Limb (tissue), 2 donors: ENCODE results near the gene METTL27.
"Not testable (repeated sequence)": the region's sequence is repeated elsewhere in the genome, so short reads cannot be mapped to it uniquely, and the experiment has no call there.

ENCODE experiments used
- DNase-seq, 2 donors: peaks; one replicate each; pipeline ENCODE4 v3.0.0-alpha.2; 2016; ENCODE audit errors: extremely low spot score in 2 of 2

The METTL27 gene

DNA sequence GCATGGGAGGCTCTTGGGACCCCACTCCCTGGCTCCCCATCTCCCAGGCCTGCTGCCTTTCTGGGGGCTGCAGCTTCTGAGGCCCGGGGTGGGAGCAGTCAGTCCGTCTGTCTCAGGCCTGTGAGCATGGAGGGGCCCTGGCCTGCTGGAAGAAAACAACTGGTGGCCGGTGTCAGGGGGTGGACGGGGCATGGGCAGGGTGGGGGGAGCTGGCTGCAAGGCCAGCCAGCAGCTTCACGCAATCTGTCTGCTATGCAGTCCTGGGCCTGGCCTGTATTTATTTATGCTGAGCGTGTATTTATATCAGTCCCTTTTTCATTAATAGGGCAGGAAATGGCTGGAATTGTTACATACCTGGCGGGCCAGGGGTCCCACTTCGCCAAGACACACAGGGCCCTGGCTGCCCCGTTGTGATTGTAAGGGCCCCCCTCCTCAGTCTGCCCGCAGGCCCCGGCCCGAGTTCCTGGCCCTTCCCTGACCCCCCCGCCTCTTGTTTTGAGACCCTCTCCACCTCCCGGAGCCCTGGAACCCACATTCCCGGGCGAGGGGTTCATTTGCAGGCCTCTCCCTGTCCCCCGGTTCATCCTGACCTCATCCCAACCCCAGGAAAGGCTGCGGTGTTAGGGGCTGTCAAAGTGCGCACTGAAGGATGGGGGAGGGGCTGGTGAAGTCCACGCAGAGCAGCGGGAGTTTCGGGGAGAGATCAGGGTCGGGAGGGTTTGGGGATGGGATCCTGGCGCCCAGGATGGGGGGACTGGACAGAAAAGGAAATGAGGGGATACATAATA, 26.9 kb upstream of the METTL27 start:
- no peak for DNase-seq

DNA sequence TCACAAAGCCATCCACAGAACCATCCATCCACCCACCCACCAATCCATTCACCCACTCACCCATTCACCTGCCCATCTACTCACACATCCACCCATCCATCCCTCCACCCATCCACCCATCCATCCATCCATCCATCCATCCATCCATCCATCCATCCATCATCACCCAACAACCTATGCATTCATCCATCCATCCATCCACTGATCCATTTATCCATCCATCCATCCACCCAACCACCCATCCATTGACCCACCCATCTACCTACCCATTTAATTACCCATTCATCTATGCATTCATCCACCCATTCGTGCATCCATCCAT, 24.1 kb upstream of the METTL27 start:
- no peak for DNase-seq

DNA sequence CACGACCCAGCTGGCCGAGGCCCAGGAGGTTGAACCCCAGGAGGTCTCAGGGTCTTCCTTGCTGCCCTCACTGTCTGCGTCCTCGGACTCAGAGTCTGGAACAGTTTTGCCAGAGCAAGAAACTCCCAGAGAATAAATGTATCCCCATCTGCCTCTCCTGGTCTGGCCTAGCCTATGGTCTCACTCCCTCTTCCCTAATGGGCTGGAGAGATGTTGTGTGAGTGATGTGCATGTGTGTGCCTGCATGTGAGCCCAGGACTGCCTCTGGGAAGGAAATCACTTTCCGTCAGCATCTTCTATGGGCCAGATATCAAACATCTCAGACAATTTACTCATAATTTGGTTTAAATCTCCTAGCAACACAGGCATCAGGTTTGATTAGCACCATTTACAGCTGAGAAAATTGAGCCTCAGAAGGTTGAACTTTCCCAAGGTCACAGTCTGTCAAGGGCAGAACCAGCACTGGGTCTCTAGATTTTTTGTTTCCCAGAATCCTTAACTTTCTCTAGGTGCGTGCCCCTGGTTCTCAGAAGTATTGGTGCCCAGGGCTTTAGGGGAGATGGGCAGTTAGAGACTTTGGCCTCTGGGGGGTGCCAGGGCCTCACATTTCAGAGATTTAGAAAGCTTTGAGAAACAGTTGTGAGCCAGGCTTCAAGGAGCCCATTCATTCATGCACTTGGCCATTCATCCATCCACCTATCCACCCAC, 23.6 kb upstream of the METTL27 start:
- DNase-seq: no peak

- no peak for DNase-seq
Measured at GRCh38 chr7:73864981-73865711, 22.8 kb upstream of the METTL27 start.

GRCh38 chr7:73861305-73861704, 19.0 kb upstream of the METTL27 start:
- DNase-seq: no peak

GRCh38 chr7:73860859-73861258, 18.5 kb upstream of the METTL27 start, which contains the start of gene TMEM270:
Gene TMEM270, plus strand, starts transcription at chr7:73861159. Its CDS starts 36 bp downstream, at chr7:73861195.
- no peak for DNase-seq

DNA sequence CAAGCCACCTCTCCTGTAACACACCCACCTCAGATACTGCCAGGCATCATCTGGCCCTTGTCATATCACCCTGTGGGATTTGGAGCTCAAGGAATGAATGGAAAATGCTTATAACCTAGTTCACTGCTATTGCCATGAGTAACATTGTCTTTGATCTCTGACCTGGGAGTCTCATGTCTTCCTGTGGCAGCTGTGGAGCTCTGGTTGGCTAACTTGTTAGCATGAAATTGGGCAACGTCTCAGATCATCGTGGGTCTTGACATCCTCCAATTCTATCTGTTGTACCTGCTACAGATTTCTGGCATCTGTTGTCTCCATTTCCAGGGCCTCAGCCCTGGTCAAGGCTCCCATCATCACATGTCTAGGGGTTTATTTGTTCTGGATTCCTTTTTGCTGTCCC, 16.5 kb upstream of the METTL27 start:
- no peak for DNase-seq

GRCh38 chr7:73856941-73857340, 14.6 kb upstream of the METTL27 start:
- DNase-seq: no peak

DNA sequence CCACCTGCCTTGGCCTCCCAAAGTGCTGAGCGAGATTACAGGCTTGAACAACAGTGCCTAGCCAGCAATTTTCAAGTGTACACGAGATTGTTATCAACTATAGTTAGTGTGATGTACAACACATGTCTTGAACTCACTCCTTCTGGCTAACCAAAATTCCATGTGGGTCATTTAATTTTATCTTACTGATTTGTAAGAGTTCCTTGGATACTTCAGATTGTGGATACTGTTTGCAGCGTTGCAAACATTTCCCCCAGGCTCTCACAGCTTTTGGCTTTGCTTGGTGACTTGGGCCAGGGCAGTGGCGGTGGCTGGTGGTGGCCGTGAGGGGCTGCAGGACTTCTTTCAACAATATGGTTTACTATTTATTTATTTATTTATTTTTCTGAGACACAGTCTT, 10.2 kb upstream of the METTL27 start:
- no peak for DNase-seq

- DNase-seq: peak in 1 of 2 donors; percentile 42
Measured at GRCh38 chr7:73851410-73852338, 9.4 kb upstream of the METTL27 start.

- DNase-seq: no peak
Measured at GRCh38 chr7:73850781-73851207, 8.5 kb upstream of the METTL27 start.

DNA sequence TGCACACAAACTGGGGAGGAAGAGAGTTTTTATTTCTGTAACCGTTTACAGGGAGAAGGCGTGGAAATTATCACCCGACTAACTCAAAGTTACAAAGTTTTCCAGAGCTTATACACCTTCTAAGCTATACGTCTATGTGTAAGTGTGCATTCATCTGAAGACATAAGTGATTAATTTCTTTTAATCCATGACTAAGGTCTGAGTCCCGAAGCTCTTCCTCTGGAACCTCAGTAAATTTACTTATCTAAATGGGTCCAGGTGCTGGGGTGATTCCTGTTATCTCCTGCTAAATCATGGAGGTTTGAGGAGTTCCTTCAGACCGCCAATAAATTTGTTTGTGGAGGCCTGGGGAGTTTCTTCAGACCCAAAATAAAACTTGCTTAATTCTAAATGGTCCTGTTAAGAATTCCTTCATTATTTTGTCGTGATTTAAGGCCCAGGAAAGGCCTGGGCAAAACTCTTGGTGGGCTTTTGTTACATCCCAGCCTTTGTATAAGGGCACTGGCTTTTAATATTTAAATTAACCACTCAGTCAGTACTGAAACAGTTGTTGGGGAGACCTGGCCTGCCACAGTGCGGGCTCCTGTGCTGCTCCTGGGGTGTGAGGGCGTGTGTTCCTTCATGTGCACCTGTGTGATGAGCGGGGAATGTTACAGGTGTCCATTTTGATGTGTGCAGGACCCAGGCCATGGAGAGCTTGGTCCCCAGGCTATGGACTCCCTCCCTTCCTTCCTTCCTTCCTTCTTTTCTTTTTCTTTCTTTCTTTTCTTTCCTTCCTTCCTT, 5.8 kb upstream of the METTL27 start:
- DNase-seq: no peak

- DNase-seq: not testable (repeated sequence)
Measured at GRCh38 chr7:73845701-73846195, 3.4 kb upstream of the METTL27 start.

- DNase-seq: no peak
Measured at GRCh38 chr7:73844848-73845460, 2.6 kb upstream of the METTL27 start.

DNA sequence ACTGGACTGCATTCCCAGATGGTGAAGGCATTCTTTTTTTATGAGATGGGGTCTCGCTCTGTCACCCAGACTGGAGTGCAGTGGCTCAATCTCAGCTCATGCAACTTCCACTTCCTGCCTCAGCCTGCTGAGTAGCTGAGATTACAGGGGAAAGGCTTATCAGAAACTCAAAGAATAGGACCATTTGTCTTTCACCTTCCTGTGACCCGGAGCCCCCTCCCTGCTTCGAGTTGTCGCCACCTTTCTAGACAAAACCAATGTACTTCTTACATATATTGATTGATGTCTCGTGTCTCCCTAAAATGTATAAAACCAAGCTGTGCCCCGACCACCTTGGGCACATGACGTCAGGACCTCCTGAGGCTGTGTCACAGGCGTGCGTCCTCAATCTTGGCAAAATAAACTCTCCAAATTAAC, 1.8 kb upstream of the METTL27 start:
- DNase-seq: no peak

- DNase-seq: no peak
Measured at GRCh38 chr7:73841689-73842066, 638 bp downstream of the METTL27 start.

DNA sequence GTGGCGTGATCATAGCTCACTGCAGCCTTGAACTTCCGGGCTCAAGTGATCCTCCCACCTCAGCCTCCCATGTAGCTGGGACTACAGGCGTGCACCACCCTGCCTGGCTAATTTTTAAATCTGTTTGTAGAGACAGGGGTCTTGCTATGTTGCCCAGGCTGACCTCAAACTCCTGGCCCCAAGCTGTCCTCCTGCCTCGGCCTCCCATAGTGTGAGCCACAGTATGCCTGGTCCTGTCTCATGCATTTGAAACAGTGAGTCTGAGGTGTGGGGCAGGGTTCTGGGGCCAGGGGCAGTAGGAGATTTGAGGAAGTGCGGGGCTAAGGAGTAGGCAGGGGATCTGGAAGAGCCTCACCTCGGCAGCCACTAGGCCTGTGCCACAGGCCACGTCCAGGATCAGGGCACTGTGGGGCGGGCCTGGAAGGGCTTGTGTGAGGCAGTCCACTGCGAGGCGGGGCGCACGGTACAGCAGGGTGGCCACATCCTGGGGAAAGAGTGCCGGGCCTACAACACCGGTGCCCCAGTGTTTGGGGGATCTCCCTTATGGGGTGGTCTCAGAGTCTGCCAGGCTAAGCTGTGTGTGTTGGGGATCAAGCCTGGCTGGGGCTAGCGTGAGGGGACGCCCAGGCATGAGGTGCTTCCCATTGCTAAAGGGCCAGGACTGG, 1.5 kb downstream of the METTL27 start:
- DNase-seq: no peak

DNA sequence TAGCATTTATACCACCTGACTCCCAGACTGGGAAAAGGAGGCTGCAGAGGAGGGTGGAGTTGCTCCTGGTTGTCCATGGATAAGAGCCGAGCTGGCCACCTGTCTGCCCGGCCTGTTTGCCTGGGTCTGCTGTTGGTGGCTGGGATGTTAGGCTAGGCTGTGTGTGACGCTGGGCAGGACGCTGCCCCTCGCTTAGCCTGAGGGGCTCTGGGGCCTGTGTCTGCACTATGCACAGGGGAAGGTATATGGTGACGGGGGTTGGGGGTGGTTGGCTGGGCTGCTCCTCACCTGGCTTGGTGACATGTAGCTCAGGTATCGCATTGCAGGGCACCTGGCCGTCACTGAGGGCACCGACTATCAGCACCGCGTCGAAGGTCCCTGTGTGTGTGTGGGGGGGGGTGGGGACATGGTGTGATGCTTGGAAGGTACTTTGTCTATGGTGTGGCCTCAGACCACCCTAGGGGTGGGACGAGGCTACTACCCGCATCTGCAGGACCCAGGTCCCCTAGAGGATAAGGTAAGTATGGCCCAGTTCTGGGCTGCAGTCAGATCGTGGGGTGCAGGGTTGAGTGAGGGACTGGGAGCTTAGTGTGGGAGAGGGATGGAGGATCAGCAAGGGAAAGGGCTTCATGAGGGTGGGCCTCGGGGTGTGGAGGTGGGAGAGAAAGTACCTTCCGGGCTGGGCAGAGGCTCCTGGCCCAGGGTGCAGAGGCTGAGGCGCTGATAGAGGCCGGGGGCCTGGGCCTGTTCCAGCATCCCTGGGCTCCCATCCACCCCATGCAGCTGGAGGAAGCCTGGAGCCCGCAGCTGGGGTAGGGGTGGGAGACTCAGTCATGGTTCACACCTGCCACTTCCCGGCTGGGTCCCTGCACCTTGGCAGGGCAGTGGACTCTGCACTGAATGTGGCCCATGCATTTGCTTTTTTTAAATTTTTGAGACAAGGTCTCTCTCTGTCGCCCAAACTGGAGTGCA, 2.3 kb downstream of the METTL27 start:
- no peak for DNase-seq
